ENCODE measurements around the gene MRPS5.
"Not testable (repeated sequence)": the region's sequence is repeated elsewhere in the genome, so short reads cannot be mapped to it uniquely, and the experiment has no call there.

MRPS5 gene

GRCh38 chr2:95040426-95040825, 81.2 kb downstream of the MRPS5 start:
- no peak overlapping the region for H3K4me3 ChIP-seq (ENCODE audit: low read length)
- TF ChIP-seq ZNF274 (IDR thresholded peaks at IDR 0.05; ENCODE audit: low read depth, low read length): no peak

GRCh38 chr2:95039978-95040377, 81.6 kb downstream of the MRPS5 start:
- TF ChIP-seq ZNF274 (IDR thresholded peaks at IDR 0.05; ENCODE audit: low read depth, low read length): no peak
- no peak overlapping the region for H3K4me3 ChIP-seq (ENCODE audit: low read length)

- no peak overlapping the region for H3K4me3 ChIP-seq (ENCODE audit: low read length)
- TF ChIP-seq ZNF274 (IDR thresholded peaks at IDR 0.05; ENCODE audit: low read depth, low read length): no peak
These were observed 82.2 kb downstream of the MRPS5 start for GRCh38 chr2:95039363-95039762.

GRCh38 chr2:95038635-95039298, 82.8 kb downstream of the MRPS5 start:
- TF ChIP-seq ZNF274 (IDR thresholded peaks at IDR 0.05; ENCODE audit: low read depth, low read length): no peak
- no peak overlapping the region for H3K4me3 ChIP-seq (ENCODE audit: low read length)

GRCh38 chr2:95037841-95038585, 83.6 kb downstream of the MRPS5 start:
- not testable (repeated sequence) for H3K4me3 ChIP-seq (ENCODE audit: low read length)

- H3K4me3 ChIP-seq (ENCODE audit: low read length): no peak overlapping the region
- no peak for TF ChIP-seq ZNF274 (IDR thresholded peaks at IDR 0.05; ENCODE audit: low read depth, low read length)
These were observed 84.2 kb downstream of the MRPS5 start for GRCh38 chr2:95037384-95037839.

GRCh38 chr2:95036596-95037383, 84.8 kb downstream of the MRPS5 start:
- no peak for TF ChIP-seq ZNF274 (IDR thresholded peaks at IDR 0.05; ENCODE audit: low read depth, low read length)
- no peak overlapping the region for H3K4me3 ChIP-seq (ENCODE audit: low read length)

All from GM08714 (cell line).